GM23248 (cell line): ENCODE results near the gene CD47. TPM values are rescaled to one million over a fixed set of nuclear protein-coding genes. Genes with fewer than 3 reads are reported as not detected.

Experiments used
- DNase-seq: peaks from one replicate; pipeline ENCODE4 v3.0.0-alpha.2; 2015
- H2AFZ ChIP-seq: fragments of 200-600 bp; sonication (generic); 2 replicates; pipeline ENCODE4 v1.6.1; 2016; ENCODE audit warnings: antibody characterized with exemption
- H3F3A ChIP-seq: fragments of 200-600 bp; sonication (generic); 2 replicates; pipeline ENCODE4 v1.6.1; 2016; ENCODE audit warnings: mild to moderate bottlenecking, antibody characterized with exemption, mixed run types; ENCODE audit not compliant: insufficient read depth
- H3K27ac ChIP-seq: fragments of 200-600 bp; sonication (generic); 2 replicates; pipeline ENCODE4 v1.5.1; 2016; ENCODE audit warnings: mild to moderate bottlenecking
- H3K27me3 ChIP-seq: fragments of 200-600 bp; sonication (generic); replicated peaks from 2 replicates; pipeline ENCODE4 v1.6.1; 2016; ENCODE audit warnings: mild to moderate bottlenecking; ENCODE audit not compliant: insufficient read depth
- H3K36me3 ChIP-seq: fragments of 200-600 bp; sonication (generic); 2 replicates; pipeline ENCODE4 v1.6.1; 2016; ENCODE audit warnings: low read depth, mild to moderate bottlenecking
- H3K4me1 ChIP-seq: fragments of 200-600 bp; sonication (generic); 2 replicates; pipeline ENCODE4 v1.6.1; 2016; ENCODE audit warnings: mild to moderate bottlenecking; ENCODE audit not compliant: insufficient read depth
- H3K4me2 ChIP-seq: fragments of 200-600 bp; sonication (generic); one replicate; pipeline ENCODE4 v1.6.1; 2016; ENCODE audit warnings: mild to moderate bottlenecking; ENCODE audit not compliant: unreplicated experiment
- H3K4me3 ChIP-seq: fragments of 200-600 bp; sonication (generic); 2 replicates; pipeline ENCODE4 v1.5.1; 2016; ENCODE audit warnings: mild to moderate bottlenecking
- H3K79me2 ChIP-seq: fragments of 200-600 bp; sonication (generic); 2 replicates; pipeline ENCODE4 v1.6.1; 2016; ENCODE audit warnings: mild to moderate bottlenecking; ENCODE audit not compliant: insufficient read depth
- H3K9ac ChIP-seq: fragments of 200-600 bp; sonication (generic); 2 replicates; pipeline ENCODE4 v1.6.1; 2016; ENCODE audit warnings: mild to moderate bottlenecking
- H3K9me2 ChIP-seq: fragments of 200-600 bp; sonication (generic); 2 replicates; pipeline ENCODE4 v1.6.1; 2016; ENCODE audit warnings: mixed run types, mild to moderate bottlenecking, moderate library complexity; ENCODE audit not compliant: insufficient read depth
- H3K9me3 ChIP-seq: fragments of 200-600 bp; sonication (generic); one replicate; pipeline ENCODE4 v1.6.1; 2017; ENCODE audit warnings: low read depth
- H4K20me1 ChIP-seq: fragments of 200-600 bp; sonication (generic); 2 replicates; pipeline ENCODE4 v1.6.0; 2016; ENCODE audit not compliant: insufficient read depth
- EZH2 ChIP-seq: fragments of 200-600 bp; sonication (generic); IDR thresholded peaks from 2 replicates; pipeline ENCODE4 v1.6.1; 2018; ENCODE audit warnings: antibody characterized with exemption, mild to moderate bottlenecking; ENCODE audit not compliant: insufficient read depth, poor library complexity, severe bottlenecking
- EZH2phosphoT487 ChIP-seq: fragments of 200-600 bp; sonication (generic); IDR thresholded peaks from 2 replicates; pipeline ENCODE4 v1.6.1; 2018; ENCODE audit warnings: antibody characterized with exemption, moderate library complexity, mild to moderate bottlenecking, low read depth; ENCODE audit not compliant: insufficient read depth
- WGBS, 2 experiments: methylation state at CpG; one replicate each; pipeline ENCODE4 v1.1.6; 2015 to 2017; ENCODE audit warnings: low lambda C conversion rate in 2 of 2, low coverage in 1 of 2; ENCODE audit errors: missing lambda C conversion rate in 2 of 2; 5-methylcytosine and 5-hydroxymethylcytosine counted together
- in situ Hi-C: fragments of 300-500 bp; cut with MboI; formaldehyde crosslinking; loops from 2 replicates; pipeline ENCODE4 v1.15.0; 2020
- polyA plus RNA-seq: library from polyadenylated mRNA; unstranded; fragments of >200 nt; fragmentation: Nextera tagmentation; extraction: Ambion mirVana; gene quantifications from 2 replicates; pipeline ENCODE4 v1.2.1, GENCODE V29; 2016
- total RNA-seq: library from RNA; depleted of rRNA; stranded (reverse); fragments of >200 nt; shearing (Covaris generic); gene quantifications from 2 replicates; pipeline ENCODE4 v1.2.3, GENCODE V29; 2014

CD47 gene
- total and polyA plus RNA-seq, 2 experiments from 2014 or later: 97.3 to 120 TPM

DNA sequence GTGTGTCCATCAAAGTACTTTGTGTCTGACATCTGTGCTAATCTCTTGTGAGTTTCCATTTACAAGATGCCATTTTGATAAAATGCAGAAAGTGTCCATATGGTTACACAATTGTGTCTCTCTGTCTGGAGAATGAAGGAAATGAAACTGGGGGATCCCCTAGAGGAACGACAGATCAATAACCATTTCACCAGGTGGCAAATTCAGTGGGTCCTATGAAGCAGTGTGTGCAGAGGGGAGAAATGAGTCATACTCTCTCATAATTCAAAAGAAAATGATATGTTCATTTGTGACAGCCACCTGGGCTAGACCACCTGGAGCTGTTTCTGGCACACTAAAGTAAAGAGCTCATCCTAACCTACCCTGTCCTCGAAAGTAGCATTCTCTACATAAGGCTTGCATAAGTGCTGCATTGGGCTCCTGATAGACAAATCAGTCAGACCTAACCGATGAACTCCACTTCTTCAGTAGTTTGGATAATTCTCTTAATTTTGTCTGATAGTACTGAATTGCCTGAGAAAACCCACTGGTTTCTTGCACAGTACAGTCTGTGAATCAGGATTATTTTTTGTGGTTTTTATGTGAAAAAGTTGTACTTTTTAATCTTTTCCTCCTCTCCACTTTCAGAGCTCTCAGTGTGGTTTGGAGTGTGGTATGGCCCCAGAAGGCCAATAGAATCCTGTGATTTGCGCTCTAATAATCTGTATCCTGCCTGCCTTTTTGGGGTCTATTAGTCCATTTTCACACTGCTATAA, 10.3 kb upstream of the CD47 start:
- no peak for DNase-seq
- Histone ChIP-seq H3K9me2 (no peaks in the 10 kb centered on the region), H3K9me3 (no peaks in the 10 kb centered on the region)

GRCh38 chr3:108099679-108100428, 9.0 kb upstream of the CD47 start:
- no peak overlapping the region for H2AFZ ChIP-seq

More for the DNA sequence above, 10.3 kb upstream of the CD47 start:
- Histone ChIP-seq H3K27me3 (no peaks in the 10 kb centered on the region), H3K4me2 (no peak overlapping the region), H3K36me3 (no peaks in the 10 kb centered on the region), H3K4me1 (0 out of 2 replicates have a peak, but pooled peaks cover 9% of the 10 kb centered on the region), H3K4me3 (no peak overlapping the region), H3K27ac (no peak overlapping the region), H3F3A (peaks cover 4% of the 10 kb centered on the region; the same call in 1 of the 2 replicates), H3K9ac (no peak overlapping the region), H4K20me1 (no peaks in the 10 kb centered on the region), H3K79me2 (no peaks in the 10 kb centered on the region), H2AFZ (no peak overlapping the region)
- 85 to 89% methylated on average over 4 of the region's 4 CpGs for WGBS, 2 experiments
- in situ Hi-C loops: no loop called here
- TF ChIP-seq EZH2: no peak
- no peak for TF ChIP-seq EZH2phosphoT487

GRCh38 chr3:108099244-108099643, 8.4 kb upstream of the CD47 start:
- H3K4me1 ChIP-seq: 0 out of 2 replicates have a peak, but pooled peaks cover under 1% of the 10 kb centered on the region
- H3K9ac ChIP-seq: no peak overlapping the region
- no peaks in the 10 kb centered on the region for H3K27me3 ChIP-seq
- no peaks in the 10 kb centered on the region for H3K9me3 ChIP-seq
- no peak overlapping the region for H3K4me3 ChIP-seq
- H4K20me1 ChIP-seq: no peaks in the 10 kb centered on the region
- 66 to 69% methylated on average over 3 of the region's 3 CpGs for WGBS, 2 experiments
- no peak overlapping the region for H3K27ac ChIP-seq
- H2AFZ ChIP-seq: no peak overlapping the region
- in situ Hi-C loops: no loop called here
- H3K9me2 ChIP-seq: no peaks in the 10 kb centered on the region
- no peak overlapping the region for H3K4me2 ChIP-seq
- H3K36me3 ChIP-seq: no peaks in the 10 kb centered on the region
- TF ChIP-seq EZH2phosphoT487: no peak
- no peak for TF ChIP-seq EZH2
- peak; percentile 32 for DNase-seq
- H3K79me2 ChIP-seq: no peaks in the 10 kb centered on the region
- H3F3A ChIP-seq: no peaks in the 10 kb centered on the region

More at GRCh38 chr3:108099679-108100428, 9.0 kb upstream of the CD47 start:
- Histone ChIP-seq H3K4me1 (0 out of 2 replicates have a peak, but pooled peaks cover 4% of the 10 kb centered on the region), H3K4me2 (no peak overlapping the region), H3F3A (no peaks in the 10 kb centered on the region), H3K9ac (no peak overlapping the region), H3K9me3 (no peaks in the 10 kb centered on the region), H3K27ac (no peak overlapping the region), H3K4me3 (no peak overlapping the region), H3K36me3 (no peaks in the 10 kb centered on the region), H4K20me1 (no peaks in the 10 kb centered on the region), H3K27me3 (no peaks in the 10 kb centered on the region), H3K79me2 (no peaks in the 10 kb centered on the region), H3K9me2 (no peaks in the 10 kb centered on the region)
- WGBS, 2 experiments: 88 to 90% methylated on average over 9 of the region's 9 CpGs
- TF ChIP-seq EZH2 (no peak), EZH2phosphoT487 (no peak)
- in situ Hi-C loops: no loop called here
- no peak for DNase-seq

GRCh38 chr3:108098003-108098370, 7.2 kb upstream of the CD47 start:
- no peaks in the 10 kb centered on the region for H3K27me3 ChIP-seq
- no peaks in the 10 kb centered on the region for H3K79me2 ChIP-seq
- H3K4me2 ChIP-seq: no peak overlapping the region
- H3K4me3 ChIP-seq: no peak overlapping the region
- H3K36me3 ChIP-seq: no peaks in the 10 kb centered on the region
- no peak for DNase-seq
- no peaks in the 10 kb centered on the region for H3F3A ChIP-seq
- H3K9me2 ChIP-seq: no peaks in the 10 kb centered on the region
- no peak overlapping the region for H3K27ac ChIP-seq
- no peaks in the 10 kb centered on the region for H3K9me3 ChIP-seq
- H3K4me1 ChIP-seq: no peaks in the 10 kb centered on the region
- 78 to 79% methylated on average over 2 of the region's 2 CpGs for WGBS, 2 experiments
- H3K9ac ChIP-seq: no peak overlapping the region
- TF ChIP-seq EZH2: no peak
- no peak for TF ChIP-seq EZH2phosphoT487
- H2AFZ ChIP-seq: no peak overlapping the region
- no peaks in the 10 kb centered on the region for H4K20me1 ChIP-seq
- in situ Hi-C loops: no loop called here
